CD4-positive, alpha-beta T cell treated with Interleukin-4 for 1 hour (primary cell): ENCODE results near the gene CFAP161.
A peak's percentile ranks its signal among the peaks of the same experiment; 100 is the strongest.
"Not testable (repeated sequence)": the region's sequence is repeated elsewhere in the genome, so short reads cannot be mapped to it uniquely, and the experiment has no call there.

Experiments
- DNase-seq, 2 donors: peaks; one replicate each; pipeline ENCODE4 v3.0.0-alpha.2; 2020 to 2022

CFAP161 gene

GRCh38 chr15:81108427-81108826 lies 25.6 kb upstream of the CFAP161 start:
- peak in 1 of 2 donors; percentile 18 for DNase-seq

DNA sequence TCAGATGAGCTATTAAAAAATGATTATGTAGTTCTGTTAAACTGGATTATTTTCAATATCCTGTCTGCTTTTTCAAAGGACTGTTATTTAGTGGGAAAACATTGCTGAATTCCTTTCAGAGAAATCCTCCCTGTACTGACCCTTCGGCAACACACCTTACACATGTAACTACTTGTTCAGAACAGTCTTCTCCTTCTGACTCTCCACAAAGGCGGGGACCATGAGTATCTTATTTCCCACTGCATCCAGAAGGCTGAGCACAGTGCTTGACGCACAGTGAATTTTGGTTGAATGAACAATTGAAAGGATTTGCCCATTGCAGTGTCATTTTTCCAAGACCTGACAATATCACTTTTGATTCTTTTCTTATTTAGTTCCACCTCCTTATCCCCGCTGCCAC lies 23.1 kb upstream of the CFAP161 start:
- DNase-seq, result no peak

GRCh38 chr15:81111510-81112470 lies 22.3 kb upstream of the CFAP161 start:
- no peak for DNase-seq

DNA sequence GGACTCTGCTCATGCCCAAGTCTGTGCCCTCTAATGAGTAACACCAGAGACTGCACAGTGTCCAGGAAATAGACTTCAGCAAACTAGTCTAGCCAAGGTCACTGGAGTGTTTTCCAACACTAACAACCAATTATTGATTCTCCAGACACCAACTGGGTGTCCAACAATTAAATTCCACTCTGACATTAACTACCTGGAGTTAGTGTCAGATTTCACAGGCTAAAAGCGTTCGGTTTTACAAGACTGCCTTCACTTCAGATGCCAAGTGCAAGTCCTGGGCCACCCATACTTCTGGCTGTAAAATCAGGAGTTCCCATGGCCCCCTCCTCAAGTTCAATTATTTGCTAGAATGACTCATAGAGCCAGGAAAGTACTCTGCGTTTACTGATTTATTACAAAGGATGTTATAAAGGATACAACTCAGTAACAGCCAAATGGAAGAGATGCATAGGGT lies 20.8 kb upstream of the CFAP161 start:
- DNase-seq, result no peak

- DNase-seq, result no peak
Measured at GRCh38 chr15:81113861-81114291, 20.2 kb upstream of the CFAP161 start.

GRCh38 chr15:81115054-81115939 lies 18.8 kb upstream of the CFAP161 start:
- DNase-seq, result no peak

- no peak for DNase-seq
Measured at GRCh38 chr15:81117136-81117535, 16.9 kb upstream of the CFAP161 start.

DNA sequence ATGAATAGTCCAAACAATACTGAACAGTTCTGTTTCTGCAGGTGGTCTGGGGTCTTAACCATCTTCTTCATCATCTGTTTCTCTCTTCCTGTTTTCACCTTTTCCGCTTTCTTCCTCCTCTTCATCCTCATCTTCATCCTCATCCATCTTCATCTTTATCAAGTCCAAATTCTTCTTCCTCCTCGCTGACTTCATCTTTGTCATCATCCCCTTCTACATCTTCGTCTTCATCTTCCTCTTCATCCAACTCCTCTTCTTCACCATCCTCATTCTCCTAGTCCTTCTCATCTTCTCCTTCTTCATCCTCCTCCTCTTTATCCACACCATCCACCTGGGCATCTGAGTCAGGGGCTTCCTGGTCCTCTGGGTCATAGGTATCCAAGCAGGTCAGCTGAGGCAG lies 16.5 kb upstream of the CFAP161 start:
- no peak for DNase-seq

DNA sequence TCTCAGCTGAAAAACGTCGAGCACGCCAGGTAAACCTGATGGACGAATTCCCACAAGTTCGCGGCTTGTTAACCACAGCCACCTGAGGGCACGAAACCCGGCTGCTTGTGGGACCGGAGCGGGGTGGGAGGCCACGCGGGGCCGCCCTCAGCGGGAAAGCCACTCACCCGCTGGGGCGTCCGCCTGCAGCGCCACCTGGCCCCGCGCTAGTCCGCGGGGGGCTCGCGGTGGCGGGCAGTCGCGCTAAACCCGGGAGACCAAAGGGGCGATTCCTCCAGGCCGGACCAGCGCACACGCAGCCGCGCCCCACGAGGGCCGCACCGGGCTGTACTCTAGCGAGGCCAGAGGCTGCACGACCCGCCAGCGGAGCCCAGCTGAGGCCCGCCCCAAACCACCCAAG lies 15.7 kb upstream of the CFAP161 start:
- no peak for DNase-seq

DNA sequence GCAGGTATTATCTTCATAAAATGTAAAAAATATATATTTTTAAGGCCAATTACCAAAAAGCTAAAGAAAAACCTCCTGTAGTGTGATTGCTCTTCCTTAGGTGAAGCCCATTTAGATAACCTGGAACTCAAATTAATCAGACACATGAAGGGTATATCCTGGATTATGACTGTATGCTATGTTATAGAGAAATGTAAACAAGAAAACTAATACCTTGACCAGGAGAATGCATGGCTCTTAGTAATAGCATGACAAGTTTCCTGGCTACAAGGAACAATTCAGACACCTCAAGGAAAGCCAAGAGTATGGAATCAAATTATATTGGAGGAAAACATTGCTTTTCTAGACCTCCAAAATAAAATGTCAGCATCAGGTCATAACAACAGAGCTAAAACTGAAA lies 14.0 kb upstream of the CFAP161 start:
- DNase-seq, result no peak

DNA sequence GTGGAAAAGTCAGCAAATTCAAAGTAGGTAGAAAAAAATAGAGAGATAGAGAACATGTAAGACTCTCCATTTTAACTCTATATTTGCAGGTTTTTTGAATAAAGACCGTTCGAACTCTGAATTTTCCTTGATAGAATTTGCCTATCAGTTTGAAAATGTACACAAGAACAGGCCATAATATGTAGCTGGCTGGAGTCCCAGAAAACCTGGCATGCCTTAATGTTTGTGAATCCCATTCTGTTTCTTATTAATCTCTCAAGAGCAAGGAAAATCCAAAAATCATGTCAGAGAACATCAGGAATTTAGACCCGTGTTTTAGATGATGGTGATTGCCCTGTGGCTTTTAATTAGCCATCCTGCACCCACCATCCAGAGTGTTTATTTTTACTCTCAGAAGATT lies 7.2 kb upstream of the CFAP161 start:
- DNase-seq, result no peak

- DNase-seq, result not testable (repeated sequence)
Measured at GRCh38 chr15:81141478-81141877, 7.4 kb downstream of the CFAP161 start.

- no peak for DNase-seq
Measured at GRCh38 chr15:81146006-81146405, 11.9 kb downstream of the CFAP161 start.

GRCh38 chr15:81146466-81146865 lies 12.4 kb downstream of the CFAP161 start:
- no peak for DNase-seq

DNA sequence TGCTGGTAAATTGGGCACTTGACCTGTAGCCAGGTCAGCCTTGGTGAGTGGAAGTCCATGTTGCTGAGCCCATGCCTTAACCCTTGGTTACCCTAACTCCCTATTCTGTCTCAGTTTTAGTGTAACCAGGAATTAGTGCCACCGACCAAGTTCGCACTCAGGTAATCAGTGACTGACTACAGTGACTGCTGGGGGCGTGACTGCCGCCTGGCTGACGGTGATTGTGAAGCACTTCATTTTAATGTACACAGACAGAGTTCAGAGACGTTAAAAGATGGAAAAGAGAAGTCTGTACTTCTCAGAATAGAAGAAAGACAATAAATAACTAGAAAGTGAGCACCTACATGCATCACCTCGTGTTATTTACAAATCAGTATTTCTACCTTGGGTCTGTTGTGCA lies 17.3 kb downstream of the CFAP161 start:
- no peak for DNase-seq

DNA sequence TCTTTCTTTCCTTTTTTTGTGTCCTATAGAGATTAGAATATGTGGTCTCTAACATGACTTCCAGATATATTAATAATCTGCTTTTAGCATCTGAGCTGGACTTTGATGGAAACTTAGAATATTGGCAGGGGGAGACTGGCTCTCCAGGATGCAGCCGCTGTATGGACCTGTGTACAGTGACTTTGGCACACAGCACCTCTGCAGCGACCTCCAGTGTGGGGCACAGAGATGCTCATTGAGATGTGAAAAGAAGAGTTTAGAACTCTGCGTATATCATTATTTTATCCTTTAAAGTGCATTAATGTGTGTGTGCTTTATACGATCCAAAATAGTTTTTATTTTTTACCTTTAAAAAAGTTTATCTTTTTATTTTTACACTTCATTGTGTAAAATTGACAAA lies 18.3 kb downstream of the CFAP161 start:
- no peak for DNase-seq

- DNase-seq, result no peak
Measured at GRCh38 chr15:81152799-81153198, 18.7 kb downstream of the CFAP161 start.

DNA sequence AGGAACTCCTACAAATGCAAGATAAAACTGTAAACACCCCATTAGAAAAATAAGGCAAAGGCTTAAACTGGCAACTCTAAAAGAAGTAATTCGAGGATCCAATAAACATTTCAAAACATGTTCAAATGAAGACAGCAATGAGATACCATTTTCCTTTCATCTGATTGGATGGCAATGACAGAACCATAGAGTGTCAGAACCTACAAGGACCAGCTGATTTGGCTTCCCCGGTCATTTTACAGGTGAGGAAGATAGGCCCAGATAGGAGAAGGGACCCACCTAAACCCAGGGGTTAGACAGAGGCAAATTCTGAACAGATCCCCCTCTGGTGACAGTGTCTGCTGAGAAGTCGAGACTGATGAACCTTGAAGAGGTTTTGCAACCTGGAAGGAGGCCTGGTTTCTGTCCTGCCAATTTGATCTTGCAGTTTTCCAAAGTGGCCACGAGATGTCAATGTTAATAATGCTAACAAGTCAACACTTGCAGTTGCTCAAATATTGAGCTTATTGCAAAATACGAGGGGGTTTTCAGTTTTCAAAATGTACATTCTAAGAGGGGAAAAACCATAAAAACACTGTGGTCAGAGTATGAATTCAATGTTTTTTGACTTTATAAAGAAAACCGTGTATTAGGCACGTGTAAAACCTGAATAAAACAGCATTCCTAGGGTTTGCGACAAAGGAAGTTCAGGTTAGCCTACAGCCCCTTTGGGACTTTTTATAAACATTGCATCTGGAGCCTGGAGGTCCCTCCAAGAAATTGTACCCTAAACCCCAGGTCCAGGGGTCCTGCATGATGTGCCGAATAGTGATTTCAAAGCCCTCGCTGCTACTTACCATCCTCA lies 21.5 kb downstream of the CFAP161 start:
- DNase-seq, result peak in 1 of 2 donors; percentile 24

GRCh38 chr15:81156324-81156723 lies 22.3 kb downstream of the CFAP161 start:
- no peak for DNase-seq

DNA sequence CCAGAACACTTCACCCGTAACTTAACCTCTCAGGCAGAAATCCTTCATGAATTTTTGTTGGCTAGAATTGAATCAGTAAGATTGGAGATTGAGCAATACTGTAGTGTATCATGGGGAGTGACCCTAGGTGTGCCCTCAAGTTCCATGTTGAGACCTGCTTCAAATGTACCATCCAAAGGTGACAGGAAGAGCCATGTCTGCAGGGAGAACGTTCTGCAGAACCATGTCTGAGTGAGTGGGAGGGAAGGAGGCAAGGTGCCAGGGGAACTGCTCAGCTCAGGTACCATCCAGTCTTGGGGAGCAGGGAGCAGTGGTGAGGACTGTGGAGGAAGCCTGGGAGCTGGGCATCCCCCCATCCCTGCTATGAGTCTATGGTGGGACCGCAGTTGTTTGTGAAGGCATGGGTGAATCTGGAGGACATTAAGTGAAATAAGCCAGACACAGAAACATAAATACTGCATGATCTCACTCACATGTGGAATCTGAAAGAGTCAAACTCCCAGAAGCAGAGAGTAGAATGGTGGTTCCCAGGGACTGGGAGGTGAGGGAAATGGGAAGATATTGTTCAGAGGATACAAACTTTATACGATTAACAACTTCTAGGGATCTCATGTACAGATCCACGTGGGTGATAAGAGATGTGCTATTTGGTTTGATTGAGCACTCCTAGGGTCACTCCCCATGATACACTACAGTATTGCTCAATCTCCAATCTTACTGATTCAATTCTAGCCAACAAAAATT lies 23.3 kb downstream of the CFAP161 start:
- no peak for DNase-seq

DNA sequence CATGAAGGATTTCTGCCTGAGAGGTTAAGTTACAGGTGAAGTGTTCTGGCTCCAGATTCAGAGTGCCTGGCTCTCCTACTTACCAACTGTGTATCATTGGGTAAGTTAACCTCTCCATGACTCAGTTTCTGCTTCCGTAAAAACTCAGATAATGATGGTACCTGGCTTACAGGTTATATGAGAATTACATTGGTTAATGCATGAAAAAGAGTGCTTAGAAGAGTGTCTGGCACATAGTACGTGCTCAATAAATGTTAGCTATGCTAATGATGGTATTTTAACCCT lies 23.8 kb downstream of the CFAP161 start:
- DNase-seq, result no peak

DNA sequence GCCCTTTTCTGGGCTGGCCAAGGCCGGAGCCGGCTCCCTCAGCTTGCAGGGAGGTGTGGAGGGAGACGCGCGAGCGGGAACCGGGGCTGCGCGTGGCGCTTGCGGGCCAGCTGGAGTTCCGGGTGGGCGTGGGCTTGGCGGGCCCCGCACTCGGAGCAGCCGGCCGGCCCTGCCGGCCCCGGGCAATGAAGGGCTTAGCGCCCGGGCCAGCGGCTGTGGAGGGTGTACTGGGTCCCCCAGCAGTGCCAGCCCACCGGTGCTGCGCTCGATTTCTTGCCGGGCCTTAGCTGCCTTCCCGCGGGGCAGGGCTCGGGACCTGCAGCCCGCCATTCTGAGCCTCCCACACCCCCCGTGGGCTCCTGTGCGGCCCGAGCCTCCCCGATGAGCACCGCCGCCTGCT lies 24.5 kb downstream of the CFAP161 start:
- DNase-seq, result not testable (repeated sequence)
